HepG2 (cell line): ENCODE results near the gene RPL41. TPM values are rescaled to one million over a fixed set of nuclear protein-coding genes. Genes with fewer than 3 reads are reported as not detected.

Experiments used
- ATAC-seq: fragments of 200-7000 bp; cut with Tn5 transposase; 3 replicates; pipeline ENCODE4 v1.9.1; 2020; ENCODE audit warnings: mild to moderate bottlenecking, moderate library complexity
- BruUV-seq: library from RNA; stranded (reverse); fragments of 400-500 nt; replicated peaks from 2 replicates; lab custom pipeline; 2021; lab: Mats Ljungman, UMichigan
- CTCF ChIA-PET: fragments of 300-600 bp; formaldehyde crosslinking; extraction: SDS; loops from one replicate; lab custom pipeline; 2021; ENCODE audit warnings: low total read pairs, inconsistent platforms, low intra/inter-chr PET ratio; lab: Yijun Ruan, JAX
- POLR2A ChIA-PET: fragments of 350-600 bp; sonication (Branson Sonifier 250); formaldehyde crosslinking; loops from one replicate; lab custom pipeline; 2020; ENCODE audit warnings: antibody characterized with exemption, inconsistent platforms; lab: Yijun Ruan, JAX
- DNase-seq: peaks from one replicate; pipeline ENCODE4 v3.0.0-alpha.2; 2015; ENCODE audit warnings: low spot score
- FAIRE-seq: peaks from 3 replicates; lab custom pipeline; 2011; peaks lifted over from hg19 to GRCh38; lab: Jason Lieb, UNC
- H2AFZ ChIP-seq: one replicate; pipeline ENCODE4 v1.6.1; 2011; ENCODE audit warnings: low read length, inconsistent platforms
- H3K27ac ChIP-seq: fragments of 300-600 bp; 3 replicates; pipeline ENCODE4 v1.8.0; 2011; ENCODE audit warnings: mixed run types, mild to moderate bottlenecking, mixed read lengths, low read length, inconsistent platforms; ENCODE audit not compliant: insufficient read depth; ENCODE audit errors: extremely low read length
- H3K27me3 ChIP-seq, 2 experiments: fragments of 200-600 bp in 1 of 2; 2 replicates in 1 of 2; 3 replicates in 1 of 2; pipeline versions ENCODE4 v1.6.0 to v1.8.0; 2011; ENCODE audit warnings: low read length in 2 of 2, mild to moderate bottlenecking in 2 of 2, moderate library complexity in 2 of 2, inconsistent platforms in 1 of 2; ENCODE audit not compliant: insufficient read depth in 2 of 2, control insufficient read depth in 1 of 2
- H3K36me3 ChIP-seq, 2 experiments: fragments of 200-600 bp in 1 of 2; replicated peaks in 1 of 2; 2 replicates in 1 of 2; 3 replicates in 1 of 2; pipeline versions ENCODE4 v1.5.1 to v1.8.0; 2011; ENCODE audit warnings: low read length in 2 of 2, inconsistent platforms in 1 of 2; ENCODE audit not compliant: insufficient read depth in 2 of 2, control insufficient read depth in 1 of 2
- H3K4me1 ChIP-seq: 2 replicates; pipeline ENCODE4 v1.5.1; 2012; ENCODE audit warnings: low read length, inconsistent platforms; ENCODE audit not compliant: insufficient read depth
- H3K4me2 ChIP-seq: 2 replicates; pipeline ENCODE4 v1.6.0; 2011; ENCODE audit warnings: low read depth, low read length, inconsistent platforms
- H3K4me3 ChIP-seq, 3 experiments: fragments of 200-600 bp in 1 of 3; sonication (generic), shearing (Covaris generic) in 1 of 3; replicated peaks in 1 of 3; 2 replicates each; pipeline ENCODE4 v1.5.1; 2011 to 2016; ENCODE audit warnings: low read length in 3 of 3, inconsistent platforms in 2 of 3, low read depth in 2 of 3, mild to moderate bottlenecking in 2 of 3, control low read depth in 1 of 3, mixed read lengths in 1 of 3; ENCODE audit not compliant: insufficient read depth in 1 of 3
- H3K79me2 ChIP-seq: one replicate; pipeline ENCODE4 v1.6.1; 2011; ENCODE audit warnings: low read length, inconsistent platforms; ENCODE audit not compliant: insufficient read depth
- H3K9ac ChIP-seq: 2 replicates; pipeline ENCODE4 v1.6.0; 2011; ENCODE audit warnings: mild to moderate bottlenecking, low read depth, low read length, inconsistent platforms; ENCODE audit not compliant: insufficient read depth
- H3K9me3 ChIP-seq: 2 replicates; pipeline ENCODE4 v1.5.1; 2012; ENCODE audit warnings: mild to moderate bottlenecking, low read length
- H4K20me1 ChIP-seq: 2 replicates; pipeline ENCODE4 v1.6.0; 2011; ENCODE audit warnings: inconsistent platforms, mild to moderate bottlenecking, low read length, moderate library complexity; ENCODE audit not compliant: insufficient read depth
- MAF1 ChIP-seq: sonication (generic); formaldehyde crosslinking; IDR thresholded peaks from 2 replicates; pipeline ENCODE4 v1.5.0; 2020; ENCODE audit warnings: missing genetic modification reagents, borderline replicate concordance
- MAFF ChIP-seq: IDR thresholded peaks from 2 replicates; pipeline ENCODE4 v1.6.1; 2011; ENCODE audit warnings: low read depth, low read length, improper control_type of control experiment
- MAFK ChIP-seq, 2 experiments: IDR thresholded peaks in 1 of 2; conservative IDR thresholded peaks in 1 of 2; 2 replicates each; pipeline ENCODE4 v1.6.1; 2011; ENCODE audit warnings: improper control_type of control experiment in 2 of 2, low read length in 2 of 2
- MTF1 ChIP-seq: sonication (generic); formaldehyde crosslinking; IDR thresholded peaks from 2 replicates; pipeline ENCODE4 v1.5.0; 2020; ENCODE audit warnings: missing genetic modification reagents
- MXD4 ChIP-seq: IDR thresholded peaks from 2 replicates; pipeline ENCODE4 v1.6.1; 2016; ENCODE audit warnings: mild to moderate bottlenecking, missing biosample characterization, missing genetic modification reagents
- NRL ChIP-seq: sonication (generic); formaldehyde crosslinking; IDR thresholded peaks from 2 replicates; pipeline ENCODE4 v1.5.0; 2020; ENCODE audit warnings: missing genetic modification reagents, mild to moderate bottlenecking, moderate library complexity, borderline replicate concordance
- PHF21A ChIP-seq: sonication (generic); formaldehyde crosslinking; IDR thresholded peaks from 2 replicates; pipeline ENCODE4 v1.5.0; 2020; ENCODE audit warnings: mild to moderate bottlenecking, missing genetic modification reagents
- SOX5 ChIP-seq: IDR thresholded peaks from 2 replicates; pipeline ENCODE4 v1.6.1; 2016; ENCODE audit warnings: borderline replicate concordance
- TAF15 ChIP-seq: fragments of 200-400 bp; formaldehyde crosslinking; IDR thresholded peaks from one replicate; pipeline ENCODE4 v1.6.1; 2018; ENCODE audit warnings: mild to moderate bottlenecking, low read depth, low read length; ENCODE audit not compliant: poor library complexity, severe bottlenecking
- ZBTB38 ChIP-seq: sonication (generic); formaldehyde crosslinking; IDR thresholded peaks from 2 replicates; pipeline ENCODE4 v1.5.1; 2020; ENCODE audit warnings: mild to moderate bottlenecking, missing genetic modification reagents
- ZNF605 ChIP-seq: sonication (generic); formaldehyde crosslinking; IDR thresholded peaks from 2 replicates; pipeline ENCODE4 v1.8.0; 2022; ENCODE audit warnings: mild to moderate bottlenecking, missing genetic modification reagents
- ZNF781 ChIP-seq: sonication (generic); formaldehyde crosslinking; IDR thresholded peaks from 2 replicates; pipeline ENCODE4 v1.5.1; 2020; ENCODE audit warnings: borderline replicate concordance, mild to moderate bottlenecking, missing genetic modification reagents; ENCODE audit errors: not compliant biosample characterization
- ZSCAN12 ChIP-seq: sonication (generic); formaldehyde crosslinking; IDR thresholded peaks from 2 replicates; pipeline ENCODE4 v1.9.0; 2021; ENCODE audit warnings: mild to moderate bottlenecking, missing genetic modification reagents
- WGBS: methylation state at CpG from one replicate; pipeline ENCODE4 v1.1.6; 2017; ENCODE audit warnings: low lambda C conversion rate; 5-methylcytosine and 5-hydroxymethylcytosine counted together
- in situ Hi-C: cut with HindIII; loops from 2 replicates; pipeline ENCODE4 v1.10.0; 2017; ENCODE audit warnings: low pct_unique_long_range_greater_than_20kb; ENCODE audit not compliant: extremely low pct_ligation_motif_present
- intact Hi-C: fragments of 100-400 bp; cut with micrococcal nuclease; formaldehyde crosslinking; loops from one replicate; pipeline ENCODE4 v1.10.0; 2022; ENCODE audit not compliant: unreplicated experiment
- polyA plus RNA-seq, 8 experiments: library from polyadenylated mRNA; depleted of rRNA in 3 of 8; stranded (reverse) in 7 of 8; unstranded in 1 of 8; fragments of >200 nt; fragmentation: Illumina TruSeq in 4 of 8; extraction: Trizol in 4 of 8; gene quantifications; 2 replicates each; pipeline versions ENCODE4 v1.2.1 to v1.2.3, GENCODE V29; 2011 to 2016; ENCODE audit warnings: low read depth in 4 of 8, missing spikeins in 1 of 8, mixed read lengths in 1 of 8; ENCODE audit not compliant: insufficient read depth in 1 of 8
- total RNA-seq, 5 experiments: library from RNA; depleted of rRNA; stranded (reverse); fragments of >200 nt; fragmentation: Illumina TruSeq; extraction: Trizol; gene quantifications; 2 replicates each; pipeline ENCODE4 v1.2.3, GENCODE V29; 2016; ENCODE audit warnings: low read depth in 1 of 5

Gene RPL41
- total and polyA plus RNA-seq, 2 of the 13 experiments (the other 11 are each of a cell fraction or from before 2014, with no cell fraction given) = 4,012 to 7,670 TPM

- TF ChIP-seq SOX5 (CRISPR knock-in tag) = peak; percentile 22; the same call in 1 of the 2 replicates
- TF ChIP-seq NRL (CRISPR knock-in tag) = no peak
- no peak for TF ChIP-seq MTF1 (CRISPR knock-in tag)
- TF ChIP-seq PHF21A (CRISPR knock-in tag) = no peak
- TF ChIP-seq TAF15 = no peak
- TF ChIP-seq MXD4 = peak; percentile 78; the same call in 1 of the 2 replicates
Measured at GRCh38 chr12:56119361-56119796, 2.9 kb downstream of the RPL41 start (continued).

DNA sequence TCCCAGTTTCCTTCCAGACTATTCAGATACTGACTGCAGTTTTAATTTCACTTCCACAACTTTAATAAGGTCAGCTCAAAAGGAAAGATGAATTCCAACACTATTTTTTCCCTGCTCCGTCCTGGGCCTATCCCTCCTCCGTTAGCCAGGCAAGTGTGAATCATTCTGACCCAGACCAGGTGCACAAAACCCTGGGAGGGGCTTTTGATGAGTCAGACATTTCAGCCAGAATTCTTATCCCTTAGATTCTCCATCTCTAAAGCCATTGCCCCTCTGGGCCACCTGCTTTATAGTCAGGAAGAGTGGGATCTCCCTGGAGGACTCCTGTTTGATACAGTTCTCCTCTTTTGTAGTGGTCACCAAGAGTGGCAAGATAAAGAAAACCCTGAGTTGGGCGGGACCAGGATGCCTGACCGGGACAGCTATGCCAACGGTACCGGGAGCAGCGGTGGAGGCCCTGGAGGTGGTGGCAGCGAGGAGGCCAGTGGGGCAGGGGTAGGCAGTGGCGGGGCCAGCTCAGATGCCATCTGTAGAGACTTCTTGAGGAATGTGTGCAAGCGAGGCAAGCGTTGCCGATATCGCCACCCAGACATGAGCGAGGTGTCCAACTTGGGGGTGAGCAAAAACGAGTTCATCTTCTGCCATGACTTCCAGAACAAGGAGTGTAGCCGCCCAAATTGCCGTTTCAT, 3.9 kb downstream of the RPL41 start:
- Histone ChIP-seq H2AFZ (no peak overlapping the region), H3K4me1 (peaks cover 71% of the 10 kb centered on the region), H3K27me3 (no peaks in the 10 kb centered on the region; a peak in 1 of 5 replicates), H3K9ac (no peak overlapping the region), H4K20me1 (no peaks in the 10 kb centered on the region), H3K79me2 (peaks cover 15% of the 10 kb centered on the region), H3K4me2 (no peak overlapping the region), H3K4me3 (no peak overlapping the region), H3K27ac (peak overlapping the region; percentile 28), H3K9me3 (no peaks in the 10 kb centered on the region), H3K36me3 (0 out of 5 replicates have a peak, but pooled peaks cover 0 to 4% of the 10 kb centered on the region in 2 experiments)
- FAIRE-seq = no peak
- POLR2A ChIA-PET = interaction anchor here (0.6 to 6.2 kb wide), 12 partner anchors 8 to 240 kb away, joined by 3 to 128 read pairs (median 6); partner anchors contain the start of genes ERBB3, ESYT1, MYL6 and PA2G4
- no peak for ATAC-seq
- no TSS peak for BruUV-seq
- peak; percentile 13; the same call in 1 of the 2 replicates for TF ChIP-seq ZBTB38 (CRISPR knock-in tag)
- peak; percentile 37; the same call in 1 of the 2 replicates for TF ChIP-seq MAFF
- no peak for TF ChIP-seq ZSCAN12 (CRISPR knock-in tag)
- TF ChIP-seq ZNF605 (CRISPR knock-in tag) = no peak
- no peak for TF ChIP-seq ZNF781 (CRISPR knock-in tag)
- TF ChIP-seq MAFK (conservative IDR thresholded peaks at IDR 0.05 in 1 of 2, IDR thresholded peaks at IDR 0.05 in 1 of 2; ENCODE audit: low read length in 2 of 2) = peak; percentile 31 to 57; a peak in 3 of 4 replicates
- no peak for TF ChIP-seq MAF1 (CRISPR knock-in tag)
- no peak for DNase-seq
- in situ Hi-C loops (loop anchor here (5.0 kb wide), 1 partner anchor 37 kb away; the partner anchor contains the start of gene MYL6), intact Hi-C loops (no loop called here)
- 95% methylated on average over 17 of the region's 17 CpGs for WGBS
- CTCF ChIA-PET = interaction anchor here (1.7 to 3.2 kb wide), 2 partner anchors 69 to 104 kb away, joined by 12 to 49 read pairs; partner anchors contain the start of genes NABP2 and SMARCC2
